Adipocyte (in vitro differentiated cells): ENCODE results near the gene SLC37A3.
"Not testable (repeated sequence)": the region's sequence is repeated elsewhere in the genome, so short reads cannot be mapped to it uniquely, and the experiment has no call there.

Experiments used
- DNase-seq: peaks from one replicate; pipeline ENCODE4 v3.0.0-alpha.2; 2015; ENCODE audit warnings: low read depth
- H3K27me3 ChIP-seq: replicated peaks from 2 replicates; pipeline ENCODE4 v1.7.0; 2013; ENCODE audit warnings: mild to moderate bottlenecking, low read length, moderate library complexity; ENCODE audit not compliant: control insufficient read depth, insufficient read depth
- H3K36me3 ChIP-seq: 2 replicates; pipeline ENCODE4 v1.7.0; 2013; ENCODE audit warnings: low read length, mild to moderate bottlenecking, moderate library complexity; ENCODE audit not compliant: control insufficient read depth, insufficient read depth, severe bottlenecking
- H3K4me1 ChIP-seq: 2 replicates; pipeline ENCODE4 v1.7.0; 2013; ENCODE audit warnings: mild to moderate bottlenecking, low read length, moderate library complexity; ENCODE audit not compliant: control insufficient read depth, insufficient read depth
- H3K4me3 ChIP-seq: 2 replicates; pipeline ENCODE4 v1.7.0; 2013; ENCODE audit warnings: mild to moderate bottlenecking, low read length, moderate library complexity
- H3K9ac ChIP-seq: 2 replicates; pipeline ENCODE4 v1.7.0; 2013; ENCODE audit warnings: mild to moderate bottlenecking, low read length, moderate library complexity
- H3K9me3 ChIP-seq: 2 replicates; pipeline ENCODE4 v1.7.0; 2013; ENCODE audit warnings: mild to moderate bottlenecking, low read length, moderate library complexity; ENCODE audit not compliant: control insufficient read depth

Gene SLC37A3

GRCh38 chr7:140342727-140343514, 55.4 kb downstream of the SLC37A3 start:
- Histone ChIP-seq H3K9me3 (no peaks in the 10 kb centered on the region), H3K9ac (no peak overlapping the region), H3K4me3 (no peak overlapping the region), H3K4me1 (peaks cover 1% of the 10 kb centered on the region), H3K27me3 (no peaks in the 10 kb centered on the region), H3K36me3 (peaks cover 34% of the 10 kb centered on the region)
- DNase-seq: peak; percentile 18

GRCh38 chr7:140338959-140339358, 59.4 kb downstream of the SLC37A3 start:
- H3K36me3 ChIP-seq: peaks cover 47% of the 10 kb centered on the region
- not testable (repeated sequence) for H3K9ac ChIP-seq, H3K9me3 ChIP-seq, H3K4me1 ChIP-seq, H3K4me3 ChIP-seq, DNase-seq, H3K27me3 ChIP-seq

- Histone ChIP-seq H3K9ac (no peak overlapping the region), H3K4me1 (no peaks in the 10 kb centered on the region), H3K4me3 (no peak overlapping the region), H3K9me3 (no peaks in the 10 kb centered on the region), H3K27me3 (no peaks in the 10 kb centered on the region), H3K36me3 (peaks cover 30% of the 10 kb centered on the region)
- DNase-seq: no peak
These were observed 63.8 kb downstream of the SLC37A3 start for GRCh38 chr7:140334341-140335057.

- no peaks in the 10 kb centered on the region for H3K9me3 ChIP-seq
- DNase-seq: no peak
- no peak overlapping the region for H3K4me3 ChIP-seq
- H3K9ac ChIP-seq: no peak overlapping the region
- no peaks in the 10 kb centered on the region for H3K27me3 ChIP-seq
- no peaks in the 10 kb centered on the region for H3K4me1 ChIP-seq
- peaks cover 30% of the 10 kb centered on the region for H3K36me3 ChIP-seq
These were observed 64.6 kb downstream of the SLC37A3 start for GRCh38 chr7:140333686-140334085.

- Histone ChIP-seq H3K4me3 (no peak overlapping the region), H3K9ac (no peak overlapping the region), H3K36me3 (peaks cover 30% of the 10 kb centered on the region), H3K9me3 (no peaks in the 10 kb centered on the region), H3K4me1 (no peaks in the 10 kb centered on the region), H3K27me3 (no peaks in the 10 kb centered on the region)
- DNase-seq: no peak
These were observed 65.1 kb downstream of the SLC37A3 start for GRCh38 chr7:140333223-140333622.

GRCh38 chr7:140330595-140330994, 67.7 kb downstream of the SLC37A3 start:
- Histone ChIP-seq H3K36me3 (peaks cover 19% of the 10 kb centered on the region), H3K9ac (no peak overlapping the region), H3K4me3 (no peak overlapping the region), H3K27me3 (no peaks in the 10 kb centered on the region), H3K9me3 (no peaks in the 10 kb centered on the region), H3K4me1 (peaks cover 9% of the 10 kb centered on the region)
- DNase-seq: no peak

GRCh38 chr7:140330128-140330527, 68.2 kb downstream of the SLC37A3 start:
- Histone ChIP-seq H3K27me3 (no peaks in the 10 kb centered on the region), H3K4me3 (no peak overlapping the region), H3K9ac (no peak overlapping the region), H3K9me3 (no peaks in the 10 kb centered on the region), H3K4me1 (peaks cover 10% of the 10 kb centered on the region), H3K36me3 (peaks cover 14% of the 10 kb centered on the region)
- DNase-seq: no peak

- no peak overlapping the region for H3K9ac ChIP-seq
- H3K4me1 ChIP-seq: peaks cover 10% of the 10 kb centered on the region
- no peaks in the 10 kb centered on the region for H3K27me3 ChIP-seq
- H3K36me3 ChIP-seq: no peaks in the 10 kb centered on the region
- no peak for DNase-seq
- no peaks in the 10 kb centered on the region for H3K9me3 ChIP-seq
- H3K4me3 ChIP-seq: no peak overlapping the region
These were observed 71.1 kb downstream of the SLC37A3 start for GRCh38 chr7:140327261-140327661.

- no peaks in the 10 kb centered on the region for H3K27me3 ChIP-seq
- peak; percentile 85 for DNase-seq
- H3K9ac ChIP-seq: peak overlapping the region; percentile 53
- H3K36me3 ChIP-seq: no peaks in the 10 kb centered on the region
- peaks cover 10% of the 10 kb centered on the region for H3K4me1 ChIP-seq
- H3K9me3 ChIP-seq: no peaks in the 10 kb centered on the region
- peak overlapping the region; percentile 64 for H3K4me3 ChIP-seq
These were observed 72.0 kb downstream of the SLC37A3 start for GRCh38 chr7:140326116-140326928.

- no peaks in the 10 kb centered on the region for H3K36me3 ChIP-seq
- peak overlapping the region; percentile 53 for H3K9ac ChIP-seq
- DNase-seq: no peak
- no peaks in the 10 kb centered on the region for H3K27me3 ChIP-seq
- no peaks in the 10 kb centered on the region for H3K9me3 ChIP-seq
- H3K4me1 ChIP-seq: peaks cover 10% of the 10 kb centered on the region
- peak overlapping the region; percentile 64 for H3K4me3 ChIP-seq
These were observed 72.7 kb downstream of the SLC37A3 start for GRCh38 chr7:140325600-140325999.

GRCh38 chr7:140324714-140325113, 73.6 kb downstream of the SLC37A3 start:
- H3K4me1 ChIP-seq: peaks cover 10% of the 10 kb centered on the region
- H3K36me3 ChIP-seq: no peaks in the 10 kb centered on the region
- no peak overlapping the region for H3K4me3 ChIP-seq
- no peaks in the 10 kb centered on the region for H3K27me3 ChIP-seq
- no peak overlapping the region for H3K9ac ChIP-seq
- H3K9me3 ChIP-seq: no peaks in the 10 kb centered on the region
- DNase-seq: no peak
